BE2C (cell line): ENCODE measurements around the gene ALK.

Experiments
- DNase-seq: peaks from one replicate; pipeline ENCODE4 v3.0.0-alpha.2; 2020
- H3K27me3 ChIP-seq: fragments of 250-450 bp; sonication (Bioruptor Pico); 2 replicates; pipeline ENCODE4 v1.5.1; 2020; ENCODE audit warnings: mild to moderate bottlenecking
- H3K36me3 ChIP-seq: fragments of 250-450 bp; sonication (Bioruptor Pico); 2 replicates; pipeline ENCODE4 v1.5.1; 2020; ENCODE audit warnings: mild to moderate bottlenecking
- H3K4me1 ChIP-seq: fragments of 250-450 bp; sonication (Bioruptor Pico); 2 replicates; pipeline ENCODE4 v1.5.1; 2020
- H3K4me3 ChIP-seq: 2 replicates; pipeline ENCODE4 v1.5.1; 2011; ENCODE audit warnings: low read depth, low read length
- H3K9me3 ChIP-seq: fragments of 250-450 bp; sonication (Bioruptor Pico); 2 replicates; pipeline ENCODE4 v1.5.1; 2020
- TF ChIP-seq, protein P1 (sequence below): IDR thresholded peaks from 2 replicates; pipeline ENCODE4 v1.5.1; 2012; ENCODE audit warnings: mild to moderate bottlenecking, low read depth, low read length

The ALK gene

DNA sequence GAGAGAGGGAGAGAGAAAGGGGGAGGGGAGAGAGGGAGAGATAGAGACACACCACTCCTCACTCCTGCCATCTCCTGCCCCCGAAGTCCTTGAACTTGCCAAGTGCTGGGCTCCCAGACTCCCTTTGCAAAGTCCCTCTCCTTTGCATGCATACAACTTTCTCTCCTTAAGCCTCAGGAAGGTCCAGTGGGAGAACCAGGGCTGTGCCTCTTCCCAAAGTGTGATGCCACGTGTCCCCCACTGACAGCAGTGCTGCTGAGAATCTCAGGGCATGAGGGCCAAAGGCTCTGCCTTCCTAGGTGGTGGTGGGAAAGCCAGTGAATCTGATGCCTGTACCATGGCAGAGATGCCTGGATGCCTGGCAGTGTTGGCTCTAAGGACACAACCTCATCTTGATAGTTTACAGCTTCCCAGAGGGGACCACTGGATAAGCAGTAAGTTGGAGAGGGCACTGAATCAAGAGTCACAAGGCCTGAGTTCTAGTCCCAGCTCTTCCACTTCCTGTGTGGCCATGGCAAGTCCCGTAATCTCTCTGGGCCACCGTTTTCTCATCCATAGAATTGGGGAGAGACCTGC, 702.7 kb downstream of the ALK start:
- Histone ChIP-seq H3K4me3 (no peak overlapping the region), H3K27me3 (no peaks in the 10 kb centered on the region), H3K4me1 (peaks cover under 1% of the 10 kb centered on the region; the same call in 1 of the 2 replicates), H3K9me3 (no peaks in the 10 kb centered on the region), H3K36me3 (no peaks in the 10 kb centered on the region)
- DNase-seq, result no peak
- TF ChIP-seq, protein P1, sequence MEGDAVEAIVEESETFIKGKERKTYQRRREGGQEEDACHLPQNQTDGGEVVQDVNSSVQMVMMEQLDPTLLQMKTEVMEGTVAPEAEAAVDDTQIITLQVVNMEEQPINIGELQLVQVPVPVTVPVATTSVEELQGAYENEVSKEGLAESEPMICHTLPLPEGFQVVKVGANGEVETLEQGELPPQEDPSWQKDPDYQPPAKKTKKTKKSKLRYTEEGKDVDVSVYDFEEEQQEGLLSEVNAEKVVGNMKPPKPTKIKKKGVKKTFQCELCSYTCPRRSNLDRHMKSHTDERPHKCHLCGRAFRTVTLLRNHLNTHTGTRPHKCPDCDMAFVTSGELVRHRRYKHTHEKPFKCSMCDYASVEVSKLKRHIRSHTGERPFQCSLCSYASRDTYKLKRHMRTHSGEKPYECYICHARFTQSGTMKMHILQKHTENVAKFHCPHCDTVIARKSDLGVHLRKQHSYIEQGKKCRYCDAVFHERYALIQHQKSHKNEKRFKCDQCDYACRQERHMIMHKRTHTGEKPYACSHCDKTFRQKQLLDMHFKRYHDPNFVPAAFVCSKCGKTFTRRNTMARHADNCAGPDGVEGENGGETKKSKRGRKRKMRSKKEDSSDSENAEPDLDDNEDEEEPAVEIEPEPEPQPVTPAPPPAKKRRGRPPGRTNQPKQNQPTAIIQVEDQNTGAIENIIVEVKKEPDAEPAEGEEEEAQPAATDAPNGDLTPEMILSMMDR, result no peak

DNA sequence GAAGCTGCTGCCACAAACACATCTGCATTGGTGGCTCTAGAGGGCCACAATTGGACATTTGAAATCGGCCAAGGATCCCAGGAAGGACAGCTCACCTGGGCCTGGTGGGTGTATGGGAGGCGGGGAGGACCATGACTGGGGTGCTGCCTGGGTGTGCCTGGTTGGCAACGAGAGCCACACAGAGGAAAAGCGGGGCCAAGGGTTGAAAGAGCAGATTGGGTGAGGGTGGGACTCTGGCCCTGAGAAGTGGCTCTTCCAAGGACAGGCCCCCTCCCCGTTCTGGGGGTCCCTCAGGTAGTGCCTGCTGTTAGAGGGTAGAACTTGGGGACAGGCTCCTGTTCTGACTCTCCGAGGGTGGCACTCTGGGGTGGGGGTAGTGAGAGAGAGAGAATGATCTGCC, 703.3 kb downstream of the ALK start:
- Histone ChIP-seq H3K9me3 (no peaks in the 10 kb centered on the region), H3K4me3 (no peak overlapping the region), H3K4me1 (no peaks in the 10 kb centered on the region), H3K27me3 (no peaks in the 10 kb centered on the region), H3K36me3 (no peaks in the 10 kb centered on the region)
- no peak for DNase-seq
- TF ChIP-seq, protein P1, result no peak

- Histone ChIP-seq H3K4me1 (no peaks in the 10 kb centered on the region), H3K4me3 (no peak overlapping the region), H3K9me3 (no peaks in the 10 kb centered on the region), H3K36me3 (no peaks in the 10 kb centered on the region), H3K27me3 (no peaks in the 10 kb centered on the region)
- TF ChIP-seq, protein P1, result no peak
- DNase-seq, result no peak
Observed at GRCh38 chr2:29216609-29216909, 704.8 kb downstream of the ALK start.

DNA sequence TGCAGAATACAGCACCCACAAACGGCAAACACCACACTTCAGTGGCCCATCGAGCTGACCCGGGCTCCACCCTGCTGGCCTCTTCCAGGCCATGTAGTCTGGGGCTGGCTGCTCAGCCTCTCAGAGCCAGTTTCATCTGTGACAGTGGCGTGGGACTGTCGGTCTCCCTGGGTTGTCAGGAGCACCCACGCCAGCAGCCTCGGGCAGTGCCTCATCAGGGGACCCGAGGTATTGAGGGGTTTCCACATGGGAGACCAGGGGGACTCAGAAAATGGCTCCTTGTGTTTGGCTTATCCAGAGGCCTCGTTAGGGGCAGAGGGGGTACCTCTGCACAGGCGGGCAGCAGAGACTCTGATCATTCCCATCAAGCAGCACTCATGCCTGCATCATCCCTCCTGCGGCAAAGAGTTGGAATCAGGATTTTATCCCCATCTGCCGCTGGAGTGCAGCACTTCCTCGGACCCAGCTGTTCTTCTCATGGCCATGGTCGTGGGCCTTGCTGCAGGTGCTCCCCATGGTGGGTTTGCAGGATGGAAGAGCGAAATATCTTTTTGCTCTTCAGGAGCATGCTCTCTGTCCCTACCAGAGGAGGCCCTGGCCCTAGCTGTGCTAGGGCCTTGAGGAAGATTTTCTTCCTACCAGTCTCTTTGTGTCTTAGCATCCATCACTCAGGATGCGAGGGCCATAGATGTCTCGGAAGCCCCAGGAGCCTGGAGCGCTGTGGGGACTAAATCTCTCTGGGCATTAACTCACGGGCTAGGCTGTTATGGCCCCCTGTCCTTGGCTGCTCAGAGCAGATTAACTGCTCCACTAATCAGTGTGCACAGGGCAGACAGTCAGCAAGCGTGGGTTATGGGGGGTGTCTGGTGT, 705.4 kb downstream of the ALK start:
- Histone ChIP-seq H3K4me1 (no peaks in the 10 kb centered on the region), H3K27me3 (no peaks in the 10 kb centered on the region), H3K4me3 (no peak overlapping the region), H3K36me3 (no peaks in the 10 kb centered on the region), H3K9me3 (no peaks in the 10 kb centered on the region)
- no peak for DNase-seq
- TF ChIP-seq, protein P1, result no peak

- no peak for DNase-seq
- Histone ChIP-seq H3K27me3 (no peaks in the 10 kb centered on the region), H3K9me3 (no peaks in the 10 kb centered on the region), H3K36me3 (no peaks in the 10 kb centered on the region), H3K4me3 (no peak overlapping the region), H3K4me1 (no peaks in the 10 kb centered on the region)
- TF ChIP-seq, protein P1, result no peak
Observed at GRCh38 chr2:29215073-29215472, 706.3 kb downstream of the ALK start.

DNA sequence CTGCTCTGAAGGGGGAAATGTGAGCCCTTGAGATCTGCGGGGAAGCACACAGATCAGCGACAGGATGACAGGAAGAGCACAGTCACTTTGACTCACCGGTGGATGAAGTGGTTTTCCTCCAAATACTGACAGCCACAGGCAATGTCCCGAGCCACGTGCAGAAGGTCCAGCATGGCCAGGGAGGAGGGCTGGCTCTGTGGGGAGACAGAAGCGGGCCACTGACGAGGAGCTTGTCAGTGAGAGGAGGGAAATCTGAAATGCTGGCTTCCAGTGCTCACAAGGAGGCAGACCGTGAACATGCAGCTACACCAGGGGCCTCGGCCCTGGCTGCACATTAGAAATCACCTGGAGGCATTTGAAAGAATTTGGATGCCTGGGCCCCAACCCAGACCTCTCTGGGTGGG, 707.5 kb downstream of the ALK start:
- H3K4me3 ChIP-seq, result no peak overlapping the region
- no peaks in the 10 kb centered on the region for H3K4me1 ChIP-seq
- no peaks in the 10 kb centered on the region for H3K9me3 ChIP-seq
- no peaks in the 10 kb centered on the region for H3K27me3 ChIP-seq
- DNase-seq, result no peak
- no peaks in the 10 kb centered on the region for H3K36me3 ChIP-seq
- TF ChIP-seq, protein P1, result no peak
